SU-DHL-6 (cell line): Measurements from ENCODE around the gene FGFRL1.

ENCODE experiments used
- H2AFZ ChIP-seq: fragments of 200-600 bp; sonication (generic); 2 replicates; pipeline ENCODE4 v1.6.1; 2014; ENCODE audit warnings: low read depth, mild to moderate bottlenecking, moderate library complexity, mixed read lengths, antibody characterized with exemption, low read length; ENCODE audit not compliant: severe bottlenecking
- H3F3A ChIP-seq: fragments of 200-600 bp; shearing (Covaris generic); 2 replicates; pipeline ENCODE4 v1.6.0; 2016; ENCODE audit warnings: antibody characterized with exemption, mild to moderate bottlenecking; ENCODE audit not compliant: insufficient read depth
- H3K27ac ChIP-seq: fragments of 200-600 bp; sonication (generic); 2 replicates; pipeline ENCODE4 v1.5.1; 2016; ENCODE audit warnings: low read depth, mild to moderate bottlenecking, low read length, moderate library complexity, mixed read lengths
- H3K27me3 ChIP-seq: fragments of 200-600 bp; sonication (generic), shearing (Covaris generic); 2 replicates; pipeline ENCODE4 v1.6.0; 2014; ENCODE audit warnings: mild to moderate bottlenecking, low read length
- H3K36me3 ChIP-seq: fragments of 200-600 bp; sonication (generic); 2 replicates; pipeline ENCODE4 v1.6.1; 2014; ENCODE audit warnings: mild to moderate bottlenecking, low read length, mixed read lengths
- H3K4me2 ChIP-seq: fragments of 300-600, 200-600 bp; shearing (Covaris generic), sonication (generic); 2 replicates; pipeline ENCODE4 v1.6.0; 2014; ENCODE audit warnings: low read length, low read depth, mild to moderate bottlenecking; ENCODE audit not compliant: poor library complexity, severe bottlenecking
- H3K4me3 ChIP-seq: fragments of 200-600 bp; sonication (generic); 2 replicates; pipeline ENCODE4 v1.5.1; 2014; ENCODE audit warnings: antibody characterized with exemption, low read length, mild to moderate bottlenecking, mixed read lengths; ENCODE audit not compliant: insufficient read depth, poor library complexity, severe bottlenecking
- H3K79me2 ChIP-seq: fragments of 200-600 bp; sonication (generic); 2 replicates; pipeline ENCODE4 v1.6.1; 2014; ENCODE audit warnings: mild to moderate bottlenecking, low read length, moderate library complexity; ENCODE audit not compliant: insufficient read depth
- H3K9ac ChIP-seq: fragments of 200-600 bp; sonication (generic); 2 replicates; pipeline ENCODE4 v1.7.0; 2014; ENCODE audit warnings: mild to moderate bottlenecking, low read length
- H3K9me2 ChIP-seq: fragments of 200-600 bp; sonication (generic); replicated peaks from 2 replicates; pipeline ENCODE4 v1.6.1; 2014; ENCODE audit warnings: low read length; ENCODE audit not compliant: insufficient read depth
- H3K9me3 ChIP-seq: fragments of 200-600 bp; sonication (generic); 2 replicates; pipeline ENCODE4 v1.6.1; 2014; ENCODE audit warnings: low read length, mixed read lengths; ENCODE audit not compliant: insufficient read depth
- H4K20me1 ChIP-seq: fragments of 200-600 bp; sonication (generic); 2 replicates; pipeline ENCODE4 v1.6.1; 2014; ENCODE audit warnings: low read depth, mild to moderate bottlenecking, antibody characterized with exemption, low read length, moderate library complexity, mixed read lengths
- CTCF ChIP-seq: fragments of 200-600 bp; sonication (generic); IDR thresholded peaks from one replicate; pipeline ENCODE4 v1.5.1; 2017; ENCODE audit warnings: antibody characterized with exemption, mild to moderate bottlenecking, low read length, moderate library complexity; ENCODE audit not compliant: insufficient read depth, poor library complexity, severe bottlenecking
- EZH2phosphoT487 ChIP-seq: fragments of 200-600 bp; sonication (generic), shearing (Covaris generic); conservative IDR thresholded peaks from 2 replicates; pipeline ENCODE4 v1.6.1; 2018; ENCODE audit warnings: mild to moderate bottlenecking, antibody characterized with exemption, low read length, moderate library complexity, mixed read lengths

The FGFRL1 gene

GRCh38 chr4:1041147-1041935 is 29.9 kb downstream of the FGFRL1 start:
- H4K20me1 ChIP-seq, result no peaks in the 10 kb centered on the region
- no peaks in the 10 kb centered on the region for H3K9me3 ChIP-seq
- no peak overlapping the region for H3K9ac ChIP-seq
- H3K79me2 ChIP-seq, result no peaks in the 10 kb centered on the region
- no peaks in the 10 kb centered on the region for H3K36me3 ChIP-seq
- H2AFZ ChIP-seq, result no peak overlapping the region
- H3K9me2 ChIP-seq, result no peaks in the 10 kb centered on the region
- no peak overlapping the region for H3K27ac ChIP-seq
- H3K4me3 ChIP-seq, result no peak overlapping the region
- TF ChIP-seq CTCF (no peak), EZH2phosphoT487 (no peak)
- no peaks in the 10 kb centered on the region for H3K27me3 ChIP-seq
- H3F3A ChIP-seq, result no peaks in the 10 kb centered on the region
- H3K4me2 ChIP-seq, result no peak overlapping the region

DNA sequence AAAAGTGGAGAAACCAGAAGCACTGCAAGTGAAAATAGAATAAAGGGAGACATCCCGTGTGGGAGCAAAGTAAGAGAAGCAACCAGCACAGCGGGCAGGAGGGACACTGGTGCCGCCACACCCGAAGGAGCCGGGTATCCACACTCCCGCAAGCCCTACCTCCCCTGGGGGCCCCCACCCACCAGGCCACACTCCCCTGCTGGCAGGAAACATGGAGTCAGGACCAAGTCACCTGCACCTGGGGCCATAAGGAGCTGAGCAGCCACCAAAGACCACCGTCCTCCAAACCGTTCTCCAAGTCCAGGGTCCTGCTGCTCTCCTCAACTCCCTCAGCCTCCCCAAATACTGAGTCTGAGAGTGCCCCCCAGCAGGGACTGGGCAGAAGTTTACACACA is 30.5 kb downstream of the FGFRL1 start:
- no peaks in the 10 kb centered on the region for H3F3A ChIP-seq
- no peak overlapping the region for H3K27ac ChIP-seq
- no peak overlapping the region for H3K4me2 ChIP-seq
- no peak overlapping the region for H3K4me3 ChIP-seq
- H3K9me3 ChIP-seq, result no peaks in the 10 kb centered on the region
- no peaks in the 10 kb centered on the region for H3K79me2 ChIP-seq
- no peak overlapping the region for H3K9ac ChIP-seq
- H4K20me1 ChIP-seq, result no peaks in the 10 kb centered on the region
- no peaks in the 10 kb centered on the region for H3K9me2 ChIP-seq
- H3K27me3 ChIP-seq, result no peaks in the 10 kb centered on the region
- TF ChIP-seq EZH2phosphoT487 (no peak), CTCF (no peak)
- no peak overlapping the region for H2AFZ ChIP-seq
- H3K36me3 ChIP-seq, result no peaks in the 10 kb centered on the region

DNA sequence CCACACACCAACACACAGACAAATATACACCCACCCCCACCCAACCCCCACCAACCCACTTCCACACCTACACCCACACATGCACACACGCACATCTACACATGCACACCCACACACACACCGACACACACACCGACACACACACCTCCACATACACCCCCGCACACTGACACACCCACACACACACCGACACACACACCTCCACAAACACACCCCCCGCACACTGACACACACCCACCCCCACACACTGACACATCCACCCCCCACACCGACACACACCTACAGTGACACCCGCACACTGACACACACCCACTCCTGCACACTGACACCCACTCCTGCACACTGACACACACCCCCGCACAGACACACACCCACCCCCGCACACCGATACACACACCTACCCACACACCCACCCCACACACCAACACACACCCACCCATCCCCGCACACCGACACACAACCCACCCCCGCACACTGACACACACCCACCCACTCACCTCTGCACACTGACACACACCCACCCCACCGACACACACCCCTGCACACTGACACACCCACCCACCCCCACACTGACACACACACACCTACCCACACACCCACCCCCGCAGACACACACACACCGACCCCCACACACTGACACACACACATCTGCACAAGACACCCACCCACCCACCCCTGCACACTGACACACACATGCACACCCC is 31.1 kb downstream of the FGFRL1 start:
- Histone ChIP-seq H3K9ac (no peak overlapping the region), H2AFZ (no peak overlapping the region), H3K27me3 (no peaks in the 10 kb centered on the region), H3K9me3 (no peaks in the 10 kb centered on the region), H3K27ac (no peak overlapping the region), H4K20me1 (no peaks in the 10 kb centered on the region), H3K4me3 (no peak overlapping the region), H3K9me2 (no peaks in the 10 kb centered on the region), H3K4me2 (no peak overlapping the region), H3K36me3 (no peaks in the 10 kb centered on the region), H3F3A (no peaks in the 10 kb centered on the region), H3K79me2 (no peaks in the 10 kb centered on the region)
- TF ChIP-seq CTCF (no peak), EZH2phosphoT487 (no peak)
